Lung (tissue), 12 donors: ENCODE data around the gene TUBB4B. TPM values are rescaled to one million over a fixed set of nuclear protein-coding genes. Genes with fewer than 3 reads are reported as not detected.

Experiments
- ATAC-seq: fragments of 200-7000 bp; cut with Tn5 transposase; one replicate; pipeline ENCODE4 v1.9.1; 2020; ENCODE audit warnings: moderate number of reproducible peaks; ENCODE audit not compliant: insufficient read depth, low FRiP score
- DNase-seq, 3 donors: peaks; one replicate each; pipeline ENCODE4 v3.0.0-alpha.2; 2013 to 2017
- H3K27ac ChIP-seq, 2 donors: one replicate each; pipeline ENCODE4 v1.5.1; 2013; ENCODE audit warnings: mild to moderate bottlenecking in 2 of 2, moderate library complexity in 2 of 2, control low read depth in 1 of 2, inconsistent platforms in 1 of 2, low read depth in 1 of 2, low read length in 1 of 2
- H3K27me3 ChIP-seq, 3 donors: one replicate each; pipeline ENCODE4 v1.5.1; 2013; ENCODE audit warnings: low read length in 2 of 3; ENCODE audit not compliant: control insufficient read depth in 3 of 3, insufficient read depth in 3 of 3
- H3K36me3 ChIP-seq, 4 donors: one replicate each; pipeline ENCODE4 v1.5.1; 2013; ENCODE audit warnings: low read length in 4 of 4, mild to moderate bottlenecking in 1 of 4, moderate library complexity in 1 of 4; ENCODE audit not compliant: control insufficient read depth in 4 of 4, insufficient read depth in 4 of 4
- H3K4me1 ChIP-seq, 5 donors: one replicate each; pipeline ENCODE4 v1.5.1; 2013; ENCODE audit warnings: low read length in 5 of 5, mild to moderate bottlenecking in 2 of 5, moderate library complexity in 1 of 5; ENCODE audit not compliant: control insufficient read depth in 5 of 5, insufficient read depth in 5 of 5
- H3K4me3 ChIP-seq: one replicate; pipeline ENCODE4 v1.5.1; 2013; ENCODE audit warnings: mild to moderate bottlenecking, control low read depth, moderate library complexity
- H3K9ac ChIP-seq, 2 donors: one replicate each; pipeline ENCODE4 v1.5.1; 2013; ENCODE audit warnings: low read length in 2 of 2, control low read depth in 1 of 2; ENCODE audit not compliant: insufficient read depth in 1 of 2
- H3K9me3 ChIP-seq, 4 donors: one replicate each; pipeline ENCODE4 v1.5.1; 2013; ENCODE audit warnings: low read length in 3 of 4, mild to moderate bottlenecking in 1 of 4, moderate library complexity in 1 of 4; ENCODE audit not compliant: control insufficient read depth in 4 of 4, insufficient read depth in 3 of 4
- CTCF ChIP-seq: IDR thresholded peaks from 2 replicates; pipeline ENCODE4 v1.5.1; 2012; ENCODE audit warnings: mild to moderate bottlenecking; ENCODE audit errors: control extremely low read depth, extremely low read depth
- WGBS, 2 donors: extraction: QIAGEN DNeasy Blood & Tissue Kit; methylation state at CpG; one replicate each; pipeline ENCODE4 v1.1.7; 2013; 5-methylcytosine and 5-hydroxymethylcytosine counted together
- polyA plus RNA-seq, 2 donors: library from polyadenylated mRNA; stranded (reverse); fragments of 200-250 nt; gene quantifications; one replicate each; pipeline ENCODE4 v1.2.1, GENCODE V29; 2013
- total RNA-seq, 2 donors: library from RNA; depleted of rRNA in 1 of 2; stranded (reverse); fragments of >200 nt in 1 of 2; gene quantifications; one replicate each; pipeline ENCODE4 v1.2.1, GENCODE V29; 2014 to 2021
- donor health status: control.
- donor health status: control.
- donor health status: Bipolar disorder and iron deficiency.
- donor health status: healthy.
- donor health status: DM: yes; HTN: yes; CAD: no.

TUBB4B gene
- total and polyA plus RNA-seq, 4 donors, result 163 to 505 (median 332) TPM

GRCh38 chr9:137279741-137280473 is 38.8 kb downstream of the TUBB4B start:
- Histone ChIP-seq H3K4me1 (peaks cover 0 to 25% (median 4%) of the 10 kb centered on the region in 5 donors), H3K27ac (no peak overlapping the region), H3K36me3 (peaks cover 0 to 30% (median 2%) of the 10 kb centered on the region in 4 donors), H3K4me3 (no peak overlapping the region), H3K27me3 (no peaks in the 10 kb centered on the region), H3K9ac (no peak overlapping the region), H3K9me3 (peaks cover 0 to 4% (median 0%) of the 10 kb centered on the region in 4 donors)
- ATAC-seq (no peak), DNase-seq (no peak)
- no peak for TF ChIP-seq CTCF
- WGBS, 2 donors, result 92 to 93% methylated on average over 41 of the region's 41 CpGs

GRCh38 chr9:137280474-137281344 is 39.6 kb downstream of the TUBB4B start:
- WGBS, 2 donors, result 48 to 65% methylated on average over 79 to 85 of the region's 85 CpGs
- TF ChIP-seq CTCF, result no peak
- Histone ChIP-seq H3K9me3 (peaks cover 0 to 4% (median 0%) of the 10 kb centered on the region in 4 donors), H3K9ac (no peak overlapping the region), H3K4me3 (no peak overlapping the region), H3K4me1 (peaks cover 0 to 21% (median 4%) of the 10 kb centered on the region in 5 donors), H3K27ac (no peak overlapping the region), H3K36me3 (peaks cover 0 to 30% (median 2%) of the 10 kb centered on the region in 4 donors), H3K27me3 (no peaks in the 10 kb centered on the region)
- ATAC-seq (no peak), DNase-seq (peak in 1 of 3 donors; percentile 51)

GRCh38 chr9:137281345-137282116 is 40.4 kb downstream of the TUBB4B start:
- no peak overlapping the region for H3K4me3 ChIP-seq
- peaks cover 0 to 30% (median 2%) of the 10 kb centered on the region in 4 donors for H3K36me3 ChIP-seq
- H3K9me3 ChIP-seq, result peaks cover 0 to 4% (median 0%) of the 10 kb centered on the region in 4 donors
- ATAC-seq (no peak), DNase-seq (peak in 1 of 3 donors; percentile 29)
- 83 to 86% methylated on average over 31 to 39 of the region's 39 CpGs for WGBS, 2 donors
- no peak overlapping the region for H3K27ac ChIP-seq
- no peak overlapping the region for H3K9ac ChIP-seq
- peaks cover 0 to 16% (median 2%) of the 10 kb centered on the region in 5 donors for H3K4me1 ChIP-seq
- H3K27me3 ChIP-seq, result no peaks in the 10 kb centered on the region
- no peak for TF ChIP-seq CTCF
